ENCODE results near the gene EID2.

DNA sequence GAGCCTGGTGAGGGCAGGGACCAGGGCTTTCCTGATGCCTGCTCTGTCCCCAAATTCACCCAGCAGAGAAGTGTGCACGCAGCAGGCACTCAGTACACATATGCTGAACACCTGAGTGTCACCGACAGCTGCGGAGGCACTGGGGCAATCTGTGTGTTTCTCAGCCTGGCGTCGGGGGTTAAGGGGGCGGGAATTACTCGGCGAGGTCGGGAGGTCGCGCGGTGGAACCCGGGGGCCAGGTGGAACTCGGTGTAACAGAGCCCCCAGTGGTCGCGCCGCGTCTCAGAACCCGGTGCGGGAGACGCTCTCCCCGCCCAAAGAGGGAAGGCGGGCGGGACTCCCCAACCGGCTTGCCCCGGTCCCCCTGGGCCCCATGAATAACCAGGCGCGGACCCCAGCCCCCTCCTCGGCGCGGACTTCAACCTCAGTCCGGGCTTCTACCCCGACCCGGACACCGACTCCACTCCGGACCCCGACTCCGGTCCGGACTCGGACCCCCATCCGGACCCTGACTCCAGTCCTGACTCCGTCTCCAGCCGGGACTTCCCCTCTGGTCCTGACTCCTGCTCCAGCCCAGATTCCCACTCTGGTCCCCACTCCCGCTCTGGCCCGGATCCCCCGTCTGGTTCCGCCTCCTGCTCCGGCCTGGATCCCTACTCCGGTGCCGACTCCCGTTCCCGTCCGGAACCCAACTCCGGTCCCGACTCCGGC lies 25.0 kb downstream of the EID2 start, which contains the start of gene SELENOV:
- TF ChIP-seq, protein P1, sequence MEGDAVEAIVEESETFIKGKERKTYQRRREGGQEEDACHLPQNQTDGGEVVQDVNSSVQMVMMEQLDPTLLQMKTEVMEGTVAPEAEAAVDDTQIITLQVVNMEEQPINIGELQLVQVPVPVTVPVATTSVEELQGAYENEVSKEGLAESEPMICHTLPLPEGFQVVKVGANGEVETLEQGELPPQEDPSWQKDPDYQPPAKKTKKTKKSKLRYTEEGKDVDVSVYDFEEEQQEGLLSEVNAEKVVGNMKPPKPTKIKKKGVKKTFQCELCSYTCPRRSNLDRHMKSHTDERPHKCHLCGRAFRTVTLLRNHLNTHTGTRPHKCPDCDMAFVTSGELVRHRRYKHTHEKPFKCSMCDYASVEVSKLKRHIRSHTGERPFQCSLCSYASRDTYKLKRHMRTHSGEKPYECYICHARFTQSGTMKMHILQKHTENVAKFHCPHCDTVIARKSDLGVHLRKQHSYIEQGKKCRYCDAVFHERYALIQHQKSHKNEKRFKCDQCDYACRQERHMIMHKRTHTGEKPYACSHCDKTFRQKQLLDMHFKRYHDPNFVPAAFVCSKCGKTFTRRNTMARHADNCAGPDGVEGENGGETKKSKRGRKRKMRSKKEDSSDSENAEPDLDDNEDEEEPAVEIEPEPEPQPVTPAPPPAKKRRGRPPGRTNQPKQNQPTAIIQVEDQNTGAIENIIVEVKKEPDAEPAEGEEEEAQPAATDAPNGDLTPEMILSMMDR (IDR thresholded peaks at IDR 0.05), result no peak
- TF ChIP-seq POLR2A (IDR thresholded peaks at IDR 0.05) (no peak), EP300 (IDR thresholded peaks at IDR 0.05) (no peak), POLR2AphosphoS5 (IDR thresholded peaks at IDR 0.05) (no peak)
